Omental fat pad (tissue), 4 donors: Measurements from ENCODE around the gene RTN4R. TPM values are rescaled to one million over a fixed set of nuclear protein-coding genes. Genes with fewer than 3 reads are reported as not detected.

Experiments
- ATAC-seq: fragments of 150-250 bp; one replicate; pipeline ENCODE4 v1.9.1; 2016; ENCODE audit warnings: mild to moderate bottlenecking, moderate library complexity; ENCODE audit not compliant: low FRiP score
- DNase-seq: peaks from one replicate; pipeline ENCODE4 v3.0.0-alpha.2; 2019; ENCODE audit warnings: low spot score
- total RNA-seq, 4 donors: library from RNA; depleted of rRNA; stranded (reverse); fragments of >200 nt; gene quantifications; one replicate each; pipeline ENCODE4 v1.1.0, GENCODE V29; 2016
- TF ChIP-seq, protein P1 (sequence below), 3 donors: fragments of 450-650 bp; IDR thresholded peaks; one replicate each; pipeline ENCODE4 v1.5.1; 2016 to 2017; ENCODE audit warnings: antibody characterized with exemption in 3 of 3, mild to moderate bottlenecking in 3 of 3, moderate library complexity in 2 of 3

RTN4R gene
- total RNA-seq, 4 donors from 2014 or later: 0.25 to 2.3 (median 1.3) TPM

GRCh38 chr22:20196094-20196842 is 71.8 kb downstream of the RTN4R start:
- ATAC-seq (no peak), DNase-seq (no peak)
- TF ChIP-seq, protein P1, sequence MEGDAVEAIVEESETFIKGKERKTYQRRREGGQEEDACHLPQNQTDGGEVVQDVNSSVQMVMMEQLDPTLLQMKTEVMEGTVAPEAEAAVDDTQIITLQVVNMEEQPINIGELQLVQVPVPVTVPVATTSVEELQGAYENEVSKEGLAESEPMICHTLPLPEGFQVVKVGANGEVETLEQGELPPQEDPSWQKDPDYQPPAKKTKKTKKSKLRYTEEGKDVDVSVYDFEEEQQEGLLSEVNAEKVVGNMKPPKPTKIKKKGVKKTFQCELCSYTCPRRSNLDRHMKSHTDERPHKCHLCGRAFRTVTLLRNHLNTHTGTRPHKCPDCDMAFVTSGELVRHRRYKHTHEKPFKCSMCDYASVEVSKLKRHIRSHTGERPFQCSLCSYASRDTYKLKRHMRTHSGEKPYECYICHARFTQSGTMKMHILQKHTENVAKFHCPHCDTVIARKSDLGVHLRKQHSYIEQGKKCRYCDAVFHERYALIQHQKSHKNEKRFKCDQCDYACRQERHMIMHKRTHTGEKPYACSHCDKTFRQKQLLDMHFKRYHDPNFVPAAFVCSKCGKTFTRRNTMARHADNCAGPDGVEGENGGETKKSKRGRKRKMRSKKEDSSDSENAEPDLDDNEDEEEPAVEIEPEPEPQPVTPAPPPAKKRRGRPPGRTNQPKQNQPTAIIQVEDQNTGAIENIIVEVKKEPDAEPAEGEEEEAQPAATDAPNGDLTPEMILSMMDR (IDR thresholded peaks at IDR 0.05): no peak

DNA sequence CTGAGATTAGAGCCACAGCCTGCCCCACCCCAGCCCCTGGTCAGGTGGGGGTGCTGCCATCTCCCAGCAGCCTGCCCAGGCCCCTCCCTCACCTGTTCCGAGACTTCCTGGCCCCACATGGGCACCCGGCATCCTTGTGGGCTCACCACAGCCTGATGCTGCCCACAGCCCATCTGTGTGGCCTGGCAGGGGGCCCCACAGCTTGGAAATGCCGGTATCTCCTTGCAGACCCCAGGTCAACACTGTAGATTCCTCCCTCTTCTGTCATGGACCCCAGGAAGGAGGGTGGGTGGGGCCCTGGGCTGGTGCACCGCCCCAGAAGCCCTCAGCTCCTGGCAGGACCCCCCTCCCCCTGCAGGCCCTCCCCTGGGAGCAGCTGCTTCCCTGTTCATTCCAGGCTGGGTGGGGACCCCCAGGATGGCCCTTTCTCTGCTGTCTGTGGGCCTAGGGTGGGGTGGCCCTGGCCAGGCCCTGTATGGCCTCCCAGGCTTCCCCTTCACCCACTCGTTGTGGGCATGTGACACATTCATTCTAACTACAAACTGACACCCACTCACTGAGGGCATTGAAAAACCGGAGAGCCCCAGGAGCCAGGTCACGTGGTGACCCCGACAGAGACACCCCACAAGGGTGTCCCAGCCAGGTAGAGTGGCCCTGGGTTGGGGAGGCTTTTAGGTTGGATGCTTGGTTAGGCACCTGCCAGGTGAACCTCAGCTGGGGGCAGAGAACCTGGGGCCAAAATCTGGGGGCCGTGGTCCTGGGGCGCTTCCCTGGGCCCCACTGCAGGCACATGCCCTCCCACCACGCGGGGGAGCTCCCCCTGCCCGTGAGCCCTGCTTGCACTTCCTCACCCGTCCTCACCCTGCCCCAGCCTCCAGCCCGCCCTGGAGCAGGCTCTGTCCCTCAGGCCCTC is 73.2 kb downstream of the RTN4R start:
- TF ChIP-seq, protein P1 (IDR thresholded peaks at IDR 0.05): no peak
- DNase-seq (no peak), ATAC-seq (no peak)

DNA sequence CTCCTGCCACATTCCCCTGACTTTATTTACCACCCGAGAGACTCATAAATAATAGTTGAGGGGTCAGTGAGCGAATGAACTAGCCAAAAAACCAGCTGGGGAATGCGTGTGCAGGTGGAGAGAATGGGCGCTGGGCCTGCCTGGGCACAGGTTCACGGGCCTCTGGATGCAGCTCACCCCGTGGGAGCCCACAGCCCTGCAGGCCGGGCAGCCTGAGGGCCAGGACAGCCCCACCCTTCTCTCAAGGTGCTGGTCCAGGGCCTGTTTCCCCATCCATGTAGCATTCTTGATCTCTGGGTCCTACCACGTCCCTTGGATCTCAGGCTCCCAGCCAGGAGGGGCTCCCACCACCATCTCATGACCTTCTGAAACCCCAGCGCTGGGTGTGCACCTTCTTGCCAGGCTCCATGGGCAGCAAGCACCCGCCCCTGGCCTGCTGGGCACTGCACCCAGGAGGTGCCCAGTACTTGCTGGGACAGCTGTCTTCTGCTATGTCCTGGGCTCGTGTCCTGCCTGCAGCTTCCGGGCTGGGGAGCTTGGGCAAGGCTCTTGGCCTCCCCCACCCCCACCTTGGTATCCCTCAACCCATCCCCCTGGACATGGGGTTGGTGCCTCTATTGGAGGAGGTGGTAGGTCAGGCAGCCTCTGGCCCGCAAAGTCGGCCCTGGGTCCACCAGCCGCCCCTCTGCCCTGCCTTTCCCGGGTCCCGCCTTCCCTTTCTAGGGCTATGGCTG is 74.2 kb downstream of the RTN4R start:
- ATAC-seq: no peak
- TF ChIP-seq, protein P1 (IDR thresholded peaks at IDR 0.05): no peak

DNA sequence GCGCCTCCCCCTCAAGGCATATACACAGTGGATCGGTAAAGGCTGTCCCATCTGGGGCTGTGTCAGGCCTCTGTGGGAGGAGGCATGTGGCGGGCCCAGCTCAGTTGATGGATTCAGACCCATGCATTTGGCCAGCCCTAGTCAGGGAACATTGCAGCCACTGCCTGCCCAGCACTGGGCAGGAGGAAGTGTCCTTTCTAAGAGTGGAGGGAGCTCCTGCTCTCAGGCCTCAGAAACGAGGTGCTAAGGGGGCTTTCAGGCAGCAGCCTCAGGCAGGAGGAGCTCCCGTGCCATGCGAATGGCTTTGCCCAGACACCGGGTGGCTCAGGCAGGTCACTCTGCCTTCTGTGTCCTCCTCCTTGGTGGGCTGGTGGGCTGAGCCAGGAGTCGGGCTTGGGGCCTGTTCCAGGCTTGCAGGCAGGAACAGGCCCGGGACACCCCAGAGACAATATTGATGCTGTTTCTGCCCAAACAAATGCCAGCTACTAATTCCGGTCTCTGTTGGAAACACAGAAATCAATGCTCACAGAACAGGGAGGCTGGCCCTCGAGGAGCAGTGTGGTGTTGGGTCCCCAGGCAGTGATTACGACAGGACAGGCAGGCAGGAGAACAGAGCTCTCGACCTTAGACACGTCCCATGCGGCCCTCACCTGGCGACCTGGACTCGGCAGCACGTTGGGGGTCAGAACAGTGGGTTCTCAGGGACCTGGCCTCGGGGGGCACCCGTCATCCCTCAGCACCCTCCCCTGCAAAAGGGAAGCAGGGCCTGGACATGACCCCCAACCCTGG is 75.0 kb downstream of the RTN4R start:
- DNase-seq (no peak), ATAC-seq (no peak)
- TF ChIP-seq, protein P1 (IDR thresholded peaks at IDR 0.05): no peak

More for the DNA sequence above, 74.2 kb downstream of the RTN4R start:
- DNase-seq: no peak

- TF ChIP-seq, protein P1 (IDR thresholded peaks at IDR 0.05): no peak
- DNase-seq: no peak
- no peak for ATAC-seq
Observed at GRCh38 chr22:20192293-20192971, 75.7 kb downstream of the RTN4R start.

GRCh38 chr22:20191803-20192202 is 76.3 kb downstream of the RTN4R start:
- TF ChIP-seq, protein P1 (IDR thresholded peaks at IDR 0.05): no peak
- DNase-seq (no peak), ATAC-seq (no peak)
